Upper lobe of right lung (tissue), 1 donor: ENCODE measurements around the gene FMNL2. TPM values are rescaled to one million over a fixed set of nuclear protein-coding genes. Genes with fewer than 3 reads are reported as not detected.

Experiments used
- ATAC-seq: fragments of 200-7000 bp; cut with Tn5 transposase; one replicate; pipeline ENCODE4 v1.9.1; 2020; ENCODE audit warnings: mild to moderate bottlenecking, moderate library complexity
- DNase-seq: peaks from one replicate; pipeline ENCODE4 v3.0.0-alpha.2; 2020
- H3K27ac ChIP-seq: fragments of 200-600 bp; one replicate; pipeline ENCODE4 v1.8.0; 2022
- H3K27me3 ChIP-seq: fragments of 200-600 bp; one replicate; pipeline ENCODE4 v1.8.0; 2022; ENCODE audit warnings: mild to moderate bottlenecking
- H3K36me3 ChIP-seq: fragments of 200-600 bp; one replicate; pipeline ENCODE4 v1.8.0; 2022
- H3K4me1 ChIP-seq: fragments of 200-600 bp; one replicate; pipeline ENCODE4 v1.8.0; 2022
- H3K4me3 ChIP-seq: fragments of 200-600 bp; one replicate; pipeline ENCODE4 v1.8.0; 2022; ENCODE audit warnings: mild to moderate bottlenecking
- H3K9me3 ChIP-seq: fragments of 200-600 bp; one replicate; pipeline ENCODE4 v1.8.0; 2022
- intact Hi-C: fragments of 100-400 bp; cut with DNase I; formaldehyde crosslinking; loops from one replicate; pipeline ENCODE4 v1.11.0; 2022
- total RNA-seq: library from RNA; stranded (reverse); fragmentation: NEBNext Ultra II Directional; extraction: Animal tissue kit (Norgen Biotek cat#: 25700); gene quantifications from one replicate; pipeline ENCODE4 v1.2.1, GENCODE V29; 2021
- TF ChIP-seq, protein P1 (sequence below): fragments of 200-600 bp; IDR thresholded peaks from one replicate; pipeline ENCODE4 v1.8.0; 2022; ENCODE audit warnings: antibody characterized with exemption
- donor health status: DM: no; HTN: yes; CAD: no; lungs with severe emphysema.

Gene FMNL2
- total RNA-seq, 1 donor from 2014 or later: 69.5 TPM

DNA sequence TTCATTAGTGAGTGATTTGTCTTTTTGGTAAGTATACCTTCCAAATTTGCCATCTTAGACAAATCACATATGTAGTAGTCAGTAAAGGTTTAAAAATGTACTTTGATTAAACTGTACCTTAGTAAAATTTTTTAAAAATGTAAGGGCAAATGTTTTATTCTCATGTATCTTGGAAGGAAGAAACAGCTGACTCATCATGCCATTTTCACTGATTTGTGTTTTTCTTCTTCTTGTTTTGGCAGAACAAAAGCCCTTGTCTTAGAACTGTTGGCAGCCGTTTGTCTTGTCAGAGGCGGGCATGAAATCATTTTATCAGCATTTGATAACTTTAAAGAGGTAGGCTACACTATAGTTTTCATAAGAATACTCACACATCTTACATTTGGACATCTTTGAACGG is 245.7 kb downstream of the FMNL2 start:
- no peaks in the 10 kb centered on the region for H3K4me1 ChIP-seq
- TF ChIP-seq, protein P1, sequence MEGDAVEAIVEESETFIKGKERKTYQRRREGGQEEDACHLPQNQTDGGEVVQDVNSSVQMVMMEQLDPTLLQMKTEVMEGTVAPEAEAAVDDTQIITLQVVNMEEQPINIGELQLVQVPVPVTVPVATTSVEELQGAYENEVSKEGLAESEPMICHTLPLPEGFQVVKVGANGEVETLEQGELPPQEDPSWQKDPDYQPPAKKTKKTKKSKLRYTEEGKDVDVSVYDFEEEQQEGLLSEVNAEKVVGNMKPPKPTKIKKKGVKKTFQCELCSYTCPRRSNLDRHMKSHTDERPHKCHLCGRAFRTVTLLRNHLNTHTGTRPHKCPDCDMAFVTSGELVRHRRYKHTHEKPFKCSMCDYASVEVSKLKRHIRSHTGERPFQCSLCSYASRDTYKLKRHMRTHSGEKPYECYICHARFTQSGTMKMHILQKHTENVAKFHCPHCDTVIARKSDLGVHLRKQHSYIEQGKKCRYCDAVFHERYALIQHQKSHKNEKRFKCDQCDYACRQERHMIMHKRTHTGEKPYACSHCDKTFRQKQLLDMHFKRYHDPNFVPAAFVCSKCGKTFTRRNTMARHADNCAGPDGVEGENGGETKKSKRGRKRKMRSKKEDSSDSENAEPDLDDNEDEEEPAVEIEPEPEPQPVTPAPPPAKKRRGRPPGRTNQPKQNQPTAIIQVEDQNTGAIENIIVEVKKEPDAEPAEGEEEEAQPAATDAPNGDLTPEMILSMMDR: no peak
- intact Hi-C loops: no loop called here

GRCh38 chr2:152581360-152581759 is 246.4 kb downstream of the FMNL2 start:
- Histone ChIP-seq H3K4me1 (no peaks in the 10 kb centered on the region), H3K36me3 (peaks cover 6% of the 10 kb centered on the region), H3K27me3 (no peaks in the 10 kb centered on the region), H3K4me3 (no peak overlapping the region), H3K27ac (no peak overlapping the region), H3K9me3 (no peaks in the 10 kb centered on the region)
- intact Hi-C loops: no loop called here
- ATAC-seq: no peak
- TF ChIP-seq, protein P1: no peak
- no peak for DNase-seq

More for the DNA sequence above, 245.7 kb downstream of the FMNL2 start:
- Histone ChIP-seq H3K27me3 (no peaks in the 10 kb centered on the region), H3K4me3 (no peak overlapping the region), H3K27ac (no peak overlapping the region), H3K36me3 (peaks cover 6% of the 10 kb centered on the region), H3K9me3 (no peaks in the 10 kb centered on the region)
- ATAC-seq: no peak
- DNase-seq: no peak

DNA sequence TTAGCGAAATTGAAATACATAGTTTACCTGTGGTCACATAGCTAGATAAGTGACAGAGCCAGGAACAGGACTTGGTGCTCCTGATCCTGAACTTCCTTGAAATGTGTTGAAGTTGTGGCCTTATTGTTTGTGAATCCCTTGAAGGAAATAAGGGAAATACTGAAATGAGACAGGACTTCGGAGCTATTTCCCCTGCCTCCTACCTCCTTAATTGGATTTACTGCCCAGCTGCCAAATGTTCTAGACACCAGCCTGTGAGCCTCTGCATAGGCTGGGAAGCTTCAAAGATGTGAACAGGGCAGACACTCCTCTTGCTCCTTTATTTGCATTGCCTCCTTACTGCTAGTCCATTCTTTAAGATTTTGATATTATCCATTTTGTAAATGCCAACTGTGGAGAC is 247.1 kb downstream of the FMNL2 start:
- no peaks in the 10 kb centered on the region for H3K4me1 ChIP-seq
- no peaks in the 10 kb centered on the region for H3K9me3 ChIP-seq
- TF ChIP-seq, protein P1: no peak
- no peak overlapping the region for H3K27ac ChIP-seq
- no peak for DNase-seq
- no peak overlapping the region for H3K4me3 ChIP-seq
- ATAC-seq: no peak
- intact Hi-C loops: no loop called here
- H3K36me3 ChIP-seq: peaks cover 6% of the 10 kb centered on the region
- no peaks in the 10 kb centered on the region for H3K27me3 ChIP-seq

GRCh38 chr2:152583512-152584229 is 248.7 kb downstream of the FMNL2 start:
- Histone ChIP-seq H3K27ac (no peak overlapping the region), H3K36me3 (peaks cover 6% of the 10 kb centered on the region), H3K9me3 (no peaks in the 10 kb centered on the region), H3K4me1 (no peaks in the 10 kb centered on the region), H3K27me3 (no peaks in the 10 kb centered on the region), H3K4me3 (no peak overlapping the region)
- DNase-seq (no peak), ATAC-seq (no peak)
- TF ChIP-seq, protein P1: no peak
- intact Hi-C loops: no loop called here

DNA sequence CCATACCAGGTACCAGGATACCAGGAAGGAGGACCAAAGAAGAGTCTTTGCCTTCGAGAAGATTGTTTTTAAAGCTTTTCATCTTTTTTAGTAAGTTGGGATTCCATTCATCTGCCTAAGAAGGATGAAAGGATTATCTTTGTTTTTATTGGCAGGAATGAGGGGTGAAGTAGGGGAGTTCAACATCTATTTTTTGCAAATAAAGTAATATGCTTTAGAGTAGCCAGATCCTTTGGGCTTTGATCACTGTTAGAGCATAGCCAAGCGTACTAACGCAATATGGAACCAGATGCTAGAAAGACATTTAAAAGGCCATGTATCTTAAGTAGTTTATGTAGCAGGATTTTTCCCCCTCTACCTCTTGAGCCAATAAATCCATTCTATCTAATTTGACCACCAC is 249.3 kb downstream of the FMNL2 start:
- H3K4me3 ChIP-seq: no peak overlapping the region
- H3K27ac ChIP-seq: no peak overlapping the region
- H3K36me3 ChIP-seq: peaks cover 6% of the 10 kb centered on the region
- no peaks in the 10 kb centered on the region for H3K9me3 ChIP-seq
- DNase-seq (no peak), ATAC-seq (no peak)
- TF ChIP-seq, protein P1: no peak
- intact Hi-C loops: no loop called here
- H3K27me3 ChIP-seq: no peaks in the 10 kb centered on the region
- H3K4me1 ChIP-seq: no peaks in the 10 kb centered on the region
